ENCODE measurements around the gene AGPAT2.
A peak's percentile ranks its signal among the peaks of the same experiment; 100 is the strongest.

Gene AGPAT2

GRCh38 chr9:136700959-136701667 lies 13.9 kb upstream of the AGPAT2 start:
- DNase-seq (ENCODE audit: low read depth in 2 of 2): peak; percentile 54 to 71

GRCh38 chr9:136700304-136700703 lies 13.0 kb upstream of the AGPAT2 start:
- no peak for DNase-seq (ENCODE audit: low read depth in 2 of 2)

- no peak for DNase-seq (ENCODE audit: low read depth in 2 of 2)
Measured at GRCh38 chr9:136698635-136699246, 11.5 kb upstream of the AGPAT2 start.

GRCh38 chr9:136697821-136698526 lies 10.7 kb upstream of the AGPAT2 start:
- DNase-seq (ENCODE audit: low read depth in 2 of 2): no peak

GRCh38 chr9:136697146-136697820 lies 10.0 kb upstream of the AGPAT2 start:
- no peak for DNase-seq (ENCODE audit: low read depth in 2 of 2)

GRCh38 chr9:136696502-136696901 lies 9.2 kb upstream of the AGPAT2 start:
- no peak for DNase-seq (ENCODE audit: low read depth in 2 of 2)

GRCh38 chr9:136695955-136696354 lies 8.7 kb upstream of the AGPAT2 start:
- DNase-seq (ENCODE audit: low read depth in 2 of 2): no peak

GRCh38 chr9:136695435-136695895 lies 8.2 kb upstream of the AGPAT2 start:
- DNase-seq (ENCODE audit: low read depth in 2 of 2): no peak

- DNase-seq (ENCODE audit: low read depth in 2 of 2): no peak
Measured at GRCh38 chr9:136694872-136695247, 7.6 kb upstream of the AGPAT2 start.

- peak; percentile 39 to 40 for DNase-seq (ENCODE audit: low read depth in 2 of 2)
Measured at GRCh38 chr9:136694163-136694871, 7.1 kb upstream of the AGPAT2 start.

- no peak for DNase-seq (ENCODE audit: low read depth in 2 of 2)
Measured at GRCh38 chr9:136693490-136694162, 6.4 kb upstream of the AGPAT2 start.

- DNase-seq (ENCODE audit: low read depth in 2 of 2): no peak
Measured at GRCh38 chr9:136693135-136693489, 5.9 kb upstream of the AGPAT2 start.

GRCh38 chr9:136692185-136693134 lies 5.2 kb upstream of the AGPAT2 start:
- no peak for DNase-seq (ENCODE audit: low read depth in 2 of 2)

- DNase-seq (ENCODE audit: low read depth in 2 of 2): no peak
Measured at GRCh38 chr9:136691316-136692184, 4.3 kb upstream of the AGPAT2 start.

GRCh38 chr9:136690806-136691261 lies 3.6 kb upstream of the AGPAT2 start:
- no peak for DNase-seq (ENCODE audit: low read depth in 2 of 2)

GRCh38 chr9:136690104-136690805 lies 3.0 kb upstream of the AGPAT2 start:
- no peak for DNase-seq (ENCODE audit: low read depth in 2 of 2)

GRCh38 chr9:136689108-136689460 lies 1.8 kb upstream of the AGPAT2 start:
- no peak for DNase-seq (ENCODE audit: low read depth in 2 of 2)
